Panc1 (cell line): Measurements from ENCODE around the gene RFXANK. TPM values are rescaled to one million over a fixed set of nuclear protein-coding genes. Genes with fewer than 3 reads are reported as not detected.

Experiments
- ATAC-seq: fragments of 200-7000 bp; cut with Tn5 transposase; 2 replicates; pipeline ENCODE4 v1.9.1; 2020; ENCODE audit warnings: mild to moderate bottlenecking, moderate library complexity
- BruUV-seq: library from RNA; stranded (reverse); fragments of 400-500 nt; replicated peaks from 2 replicates; lab custom pipeline; 2021; lab: Mats Ljungman, UMichigan
- CTCF ChIA-PET: fragments of 300-600 bp; sonication (Branson Sonifier 250); formaldehyde crosslinking; loops from one replicate; lab custom pipeline; 2022; ENCODE audit warnings: antibody characterized with exemption; lab: Charles Lee
- POLR2A ChIA-PET: fragments of 300-600 bp; sonication (Branson Sonifier 250); formaldehyde crosslinking; loops from one replicate; lab custom pipeline; 2022; ENCODE audit warnings: antibody characterized with exemption; lab: Charles Lee
- DNase-seq: peaks from one replicate; pipeline ENCODE4 v3.0.0-alpha.2; 2010; ENCODE audit warnings: low read depth, low spot score
- H3K27ac ChIP-seq: 2 replicates; pipeline ENCODE4 v1.5.1; 2011; ENCODE audit warnings: mild to moderate bottlenecking, low read length, inconsistent platforms
- H3K27me3 ChIP-seq: fragments of 200-500 bp; sonication (Bioruptor generic); 2 replicates; pipeline ENCODE4 v1.6.0; 2014; ENCODE audit warnings: low read length, inconsistent platforms; ENCODE audit not compliant: control insufficient read depth, insufficient read depth
- H3K36me3 ChIP-seq: fragments of 200-500 bp; sonication (Bioruptor generic); 2 replicates; pipeline ENCODE4 v1.5.1; 2014; ENCODE audit warnings: inconsistent platforms, mild to moderate bottlenecking, low read length, moderate library complexity; ENCODE audit not compliant: control insufficient read depth, insufficient read depth
- H3K4me1 ChIP-seq: 2 replicates; pipeline ENCODE4 v1.5.1; 2011; ENCODE audit warnings: inconsistent platforms, mild to moderate bottlenecking, low read length, moderate library complexity; ENCODE audit not compliant: control insufficient read depth, insufficient read depth
- H3K4me3 ChIP-seq, 2 experiments: 2 replicates each; pipeline ENCODE4 v1.5.1; 2011 to 2012; ENCODE audit warnings: low read depth in 2 of 2, low read length in 2 of 2, mild to moderate bottlenecking in 2 of 2, inconsistent platforms in 1 of 2, moderate library complexity in 1 of 2
- H3K9me3 ChIP-seq: fragments of 200-500 bp; sonication (Bioruptor generic); 2 replicates; pipeline ENCODE4 v1.5.1; 2014; ENCODE audit warnings: low read depth, mild to moderate bottlenecking, inconsistent platforms, low read length, moderate library complexity; ENCODE audit not compliant: control insufficient read depth, insufficient read depth
- CTCF ChIP-seq: fragments of 450-650 bp; IDR thresholded peaks from 2 replicates; pipeline ENCODE4 v1.5.1; 2017; ENCODE audit warnings: mild to moderate bottlenecking
- POLR2AphosphoS5 ChIP-seq: IDR thresholded peaks from 2 replicates; pipeline ENCODE4 v1.6.1; 2012; ENCODE audit warnings: mild to moderate bottlenecking, low read depth, low read length, moderate library complexity
- REST ChIP-seq, 2 experiments: IDR thresholded peaks; 2 replicates each; pipeline ENCODE4 v1.6.1; 2011 to 2012; ENCODE audit warnings: low read depth in 2 of 2, control low read depth in 1 of 2, low read length in 1 of 2, mild to moderate bottlenecking in 1 of 2, moderate library complexity in 1 of 2; ENCODE audit not compliant: insufficient read depth in 1 of 2
- SIN3A ChIP-seq: IDR thresholded peaks from 2 replicates; pipeline ENCODE4 v1.6.1; 2012; ENCODE audit warnings: low read depth, mild to moderate bottlenecking, low read length, moderate library complexity, borderline replicate concordance; ENCODE audit not compliant: insufficient read depth
- TCF7L2 ChIP-seq: IDR thresholded peaks from 2 replicates; pipeline ENCODE4 v1.6.1; 2011; ENCODE audit warnings: mild to moderate bottlenecking, low read depth, low read length, inconsistent platforms
- in situ Hi-C: cut with HindIII; loops from 2 replicates; pipeline ENCODE4 v1.10.0; 2016; ENCODE audit warnings: low sequenced_read_pairs, low pct_unique_long_range_greater_than_20kb
- intact Hi-C: fragments of 100-400 bp; cut with micrococcal nuclease; formaldehyde crosslinking; loops from one replicate; pipeline ENCODE4 v1.10.0; 2022; ENCODE audit not compliant: unreplicated experiment
- total RNA-seq: library from RNA; stranded (reverse); gene quantifications from one replicate; pipeline ENCODE4 v1.2.1, GENCODE V29; 2021; ENCODE audit not compliant: unreplicated experiment

RFXANK gene
- total RNA-seq, 1 experiment from 2014 or later = 92.3 TPM

- POLR2A ChIA-PET = no interaction called here
- no peak for DNase-seq
- intact Hi-C loops (no loop called here), in situ Hi-C loops (no loop called here)
- H3K4me1 ChIP-seq = no peaks in the 10 kb centered on the region
- no peak overlapping the region for H3K27ac ChIP-seq
- no peaks in the 10 kb centered on the region for H3K27me3 ChIP-seq
- CTCF ChIA-PET = no interaction called here
- no peak overlapping the region for H3K4me3 ChIP-seq
- no peak for ATAC-seq
- no peaks in the 10 kb centered on the region for H3K9me3 ChIP-seq
- H3K36me3 ChIP-seq = no peaks in the 10 kb centered on the region
- TF ChIP-seq SIN3A = no peak
- no peak for TF ChIP-seq POLR2AphosphoS5
- TF ChIP-seq TCF7L2 = no peak
- TF ChIP-seq CTCF = no peak
- TF ChIP-seq REST (IDR thresholded peaks at IDR 0.05; ENCODE audit: insufficient read depth in 1 of 2, low read depth in 2 of 2, low read length in 1 of 2) = no peak
- no TSS peak for BruUV-seq
Observed at GRCh38 chr19:19162495-19162894, 29.6 kb upstream of the RFXANK start.

GRCh38 chr19:19165396-19165795 lies 26.7 kb upstream of the RFXANK start:
- no TSS peak for BruUV-seq
- Histone ChIP-seq H3K27ac (no peak overlapping the region), H3K27me3 (no peaks in the 10 kb centered on the region), H3K4me3 (no peak overlapping the region), H3K36me3 (no peaks in the 10 kb centered on the region), H3K9me3 (no peaks in the 10 kb centered on the region), H3K4me1 (no peaks in the 10 kb centered on the region)
- no peak for DNase-seq
- in situ Hi-C loops (no loop called here), intact Hi-C loops (no loop called here)
- ChIA-PET POLR2A (no interaction called here), CTCF (no interaction called here)
- TF ChIP-seq SIN3A (no peak), POLR2AphosphoS5 (no peak), CTCF (no peak), REST (IDR thresholded peaks at IDR 0.05; ENCODE audit: insufficient read depth in 1 of 2, low read depth in 2 of 2, low read length in 1 of 2) (no peak), TCF7L2 (no peak)
- ATAC-seq = no peak
